AG04450 (cell line): ENCODE results near the gene GNS. TPM values are rescaled to one million over a fixed set of nuclear protein-coding genes. Genes with fewer than 3 reads are reported as not detected.

Experiments used
- CTCF ChIA-PET: fragments of 300-600, 350-600 bp; formaldehyde crosslinking; extraction: SDS; loops from one replicate; lab custom pipeline; 2022; ENCODE audit warnings: antibody characterized with exemption, inconsistent platforms; lab: Charles Lee
- POLR2A ChIA-PET: fragments of 350-600 bp; formaldehyde crosslinking; extraction: SDS; loops from one replicate; lab custom pipeline; 2021; ENCODE audit warnings: antibody characterized with exemption, inconsistent platforms; lab: Yijun Ruan, JAX
- DNase-seq: peaks from one replicate; pipeline ENCODE4 v3.0.0-alpha.2; 2011; ENCODE audit warnings: low read depth, low spot score
- H3K27ac ChIP-seq: one replicate; pipeline ENCODE4 v1.5.1; 2012; ENCODE audit warnings: low read depth, low read length, control low read depth
- H3K27me3 ChIP-seq: one replicate; pipeline ENCODE4 v1.6.0; 2012; ENCODE audit warnings: low read length; ENCODE audit not compliant: control insufficient read depth, insufficient read depth
- H3K4me3 ChIP-seq: 2 replicates; pipeline ENCODE4 v1.5.1; 2011; ENCODE audit warnings: mild to moderate bottlenecking, low read depth, low read length, control low read depth
- H3K9me3 ChIP-seq: 2 replicates; pipeline ENCODE4 v1.5.1; 2012; ENCODE audit warnings: low read length; ENCODE audit not compliant: control insufficient read depth, insufficient read depth
- CTCF ChIP-seq: IDR thresholded peaks from 2 replicates; pipeline ENCODE4 v1.5.1; 2011; ENCODE audit warnings: low read depth, low read length, control low read depth, inconsistent platforms
- polyA plus RNA-seq: library from polyadenylated mRNA; depleted of rRNA; stranded (reverse); fragments of >200 nt; gene quantifications from 2 replicates; pipeline ENCODE4 v1.2.3, GENCODE V29; 2011

The GNS gene
- polyA plus RNA-seq, 1 experiment = 212 TPM

- CTCF ChIA-PET = no interaction called here
- Histone ChIP-seq H3K27ac (no peak overlapping the region), H3K4me3 (no peak overlapping the region), H3K27me3 (no peaks in the 10 kb centered on the region), H3K9me3 (no peaks in the 10 kb centered on the region)
- DNase-seq = no peak
- TF ChIP-seq CTCF = no peak
- POLR2A ChIA-PET = no interaction called here
These were observed 29.2 kb downstream of the GNS start for GRCh38 chr12:64729909-64730587.

- H3K9me3 ChIP-seq = no peaks in the 10 kb centered on the region
- ChIA-PET CTCF (interaction anchor here (1.0 kb wide), 1 partner anchor 171 kb away, joined by 3 read pairs; no protein-coding TSS in a partner anchor), POLR2A (no interaction called here)
- H3K4me3 ChIP-seq = no peak overlapping the region
- H3K27ac ChIP-seq = no peak overlapping the region
- no peak for TF ChIP-seq CTCF
- DNase-seq = no peak
- H3K27me3 ChIP-seq = no peaks in the 10 kb centered on the region
These were observed 34.9 kb downstream of the GNS start for GRCh38 chr12:64724201-64724745.

GRCh38 chr12:64723630-64724029 is 35.6 kb downstream of the GNS start:
- no peak overlapping the region for H3K27ac ChIP-seq
- no peak for DNase-seq
- TF ChIP-seq CTCF = no peak
- no peaks in the 10 kb centered on the region for H3K9me3 ChIP-seq
- ChIA-PET CTCF (interaction anchor here (0.7 to 1.6 kb wide), 2 partner anchors 25 to 174 kb away, joined by 3 to 8 read pairs; no protein-coding TSS in a partner anchor), POLR2A (no interaction called here)
- H3K4me3 ChIP-seq = no peak overlapping the region
- H3K27me3 ChIP-seq = no peaks in the 10 kb centered on the region

- ChIA-PET CTCF (interaction anchor here (0.7 to 1.6 kb wide), 2 partner anchors 25 to 173 kb away, joined by 3 to 8 read pairs; no protein-coding TSS in a partner anchor), POLR2A (no interaction called here)
- H3K9me3 ChIP-seq = no peaks in the 10 kb centered on the region
- no peak overlapping the region for H3K27ac ChIP-seq
- H3K27me3 ChIP-seq = no peaks in the 10 kb centered on the region
- H3K4me3 ChIP-seq = no peak overlapping the region
- no peak for DNase-seq
- no peak for TF ChIP-seq CTCF
These were observed 36.4 kb downstream of the GNS start for GRCh38 chr12:64722835-64723234.

- DNase-seq = no peak
- Histone ChIP-seq H3K27ac (no peak overlapping the region), H3K9me3 (no peaks in the 10 kb centered on the region), H3K4me3 (no peak overlapping the region), H3K27me3 (no peaks in the 10 kb centered on the region)
- ChIA-PET CTCF (interaction anchor here (0.7 kb wide), 1 partner anchor 171 kb away, joined by 3 read pairs; no protein-coding TSS in a partner anchor), POLR2A (no interaction called here)
- TF ChIP-seq CTCF = no peak
These were observed 38.3 kb downstream of the GNS start for GRCh38 chr12:64720884-64721283.
